Measurements from ENCODE around the gene RETREG3.
"Not testable (repeated sequence)": the region's sequence is repeated elsewhere in the genome, so short reads cannot be mapped to it uniquely, and the experiment has no call there.

Gene RETREG3

DNA sequence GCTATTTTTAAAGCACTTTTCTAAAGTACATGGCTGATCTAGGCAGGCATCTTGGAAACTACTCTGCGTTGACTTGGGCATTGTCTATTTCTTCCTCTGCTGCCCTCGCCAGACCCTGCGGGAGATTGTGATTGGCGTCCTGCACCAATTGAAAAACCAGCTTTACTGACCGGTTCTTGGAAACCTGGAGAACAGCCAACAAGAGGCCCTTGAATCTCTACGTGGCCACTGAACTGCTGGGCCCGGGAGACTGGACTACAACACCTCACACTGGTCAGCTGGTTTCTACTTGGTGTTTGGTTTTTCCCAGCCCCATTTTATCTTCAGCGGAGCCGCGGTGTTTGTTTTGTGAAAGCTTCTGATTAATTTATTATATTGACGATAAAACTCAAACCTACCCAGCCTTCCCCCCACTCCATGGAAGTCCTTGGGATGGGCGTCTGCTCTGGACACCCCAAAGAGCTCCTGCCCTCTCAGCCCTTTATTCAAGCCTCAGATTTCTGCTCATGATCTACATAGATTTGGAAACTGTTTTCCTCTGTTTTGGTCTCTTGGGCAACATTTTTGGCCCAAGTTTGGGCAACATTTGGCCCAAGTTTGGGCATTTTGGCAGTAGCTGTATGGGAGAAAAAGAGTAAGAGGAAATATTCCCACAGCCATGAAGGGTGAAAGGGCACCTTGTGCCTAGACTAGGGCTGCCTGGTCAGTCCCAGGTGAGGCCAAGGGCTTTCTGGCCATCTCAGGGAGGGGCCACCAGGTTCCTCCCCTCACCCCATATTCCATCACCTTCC lies 37.5 kb downstream of the RETREG3 start:
- no peak for DNase-seq

GRCh38 chr17:42568341-42569111 lies 40.6 kb downstream of the RETREG3 start:
- no peak for DNase-seq

GRCh38 chr17:42566883-42567573 lies 42.1 kb downstream of the RETREG3 start, which contains the start of gene MLX:
Gene MLX, plus strand, starts transcription at chr17:42567100. Its CDS starts 25 bp downstream, at chr17:42567125.
- peak; percentile 90 for DNase-seq

- DNase-seq = no peak
Measured at GRCh38 chr17:42566215-42566882, 42.8 kb downstream of the RETREG3 start.

DNA sequence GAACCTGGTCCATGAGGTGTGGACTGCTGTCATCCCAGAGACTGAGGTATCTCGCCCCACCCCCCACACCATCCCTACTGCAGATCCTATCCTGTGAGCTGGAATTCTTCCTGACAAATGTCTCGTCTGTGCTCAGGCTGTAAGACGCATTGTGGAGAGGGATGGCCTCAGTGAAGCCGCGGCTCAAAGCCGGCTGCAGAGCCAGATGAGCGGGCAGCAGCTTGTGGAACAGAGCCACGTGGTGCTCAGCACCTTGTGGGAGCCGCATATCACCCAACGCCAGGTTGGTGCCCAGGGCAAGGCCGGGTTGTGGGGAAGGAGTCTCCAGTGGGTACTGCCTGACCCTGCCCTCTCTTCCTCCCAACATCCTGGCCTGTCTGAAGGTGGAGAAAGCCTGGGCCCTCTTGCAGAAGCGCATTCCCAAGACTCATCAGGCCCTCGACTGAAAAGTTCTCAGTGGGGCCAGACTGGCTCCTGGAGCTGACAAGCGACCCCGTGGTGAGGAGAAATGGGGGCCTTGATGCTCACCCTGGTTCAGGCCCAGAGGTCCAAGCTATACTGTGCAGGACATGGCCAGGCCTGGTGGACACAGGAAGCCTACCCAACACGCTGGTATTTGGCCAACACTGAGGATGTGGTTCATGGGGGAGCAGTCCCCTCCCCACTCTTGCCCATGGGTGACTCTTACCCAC lies 43.5 kb downstream of the RETREG3 start:
- no peak for DNase-seq

- no peak for DNase-seq
Measured at GRCh38 chr17:42564815-42565522, 44.2 kb downstream of the RETREG3 start.

GRCh38 chr17:42563950-42564349 lies 45.2 kb downstream of the RETREG3 start:
- DNase-seq = no peak

DNA sequence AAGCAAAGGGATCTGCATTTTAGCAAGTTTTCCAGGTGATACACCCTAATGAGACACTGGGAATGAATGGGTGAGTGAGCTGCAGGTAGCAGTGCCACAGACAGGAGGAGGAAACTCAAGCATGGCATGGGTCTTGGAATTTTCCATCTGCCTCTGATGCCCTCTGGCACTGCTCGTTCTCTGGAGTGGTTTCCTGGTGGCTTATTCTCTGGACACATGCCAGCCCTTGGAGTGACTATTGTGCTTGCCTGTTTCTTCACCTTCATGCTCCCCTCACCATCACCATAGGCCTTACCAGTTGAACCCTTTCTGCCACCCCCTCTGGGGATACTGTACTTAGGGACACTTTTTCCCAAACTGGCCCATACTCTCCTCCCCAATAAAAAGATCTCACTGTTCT lies 45.6 kb downstream of the RETREG3 start:
- no peak for DNase-seq

DNA sequence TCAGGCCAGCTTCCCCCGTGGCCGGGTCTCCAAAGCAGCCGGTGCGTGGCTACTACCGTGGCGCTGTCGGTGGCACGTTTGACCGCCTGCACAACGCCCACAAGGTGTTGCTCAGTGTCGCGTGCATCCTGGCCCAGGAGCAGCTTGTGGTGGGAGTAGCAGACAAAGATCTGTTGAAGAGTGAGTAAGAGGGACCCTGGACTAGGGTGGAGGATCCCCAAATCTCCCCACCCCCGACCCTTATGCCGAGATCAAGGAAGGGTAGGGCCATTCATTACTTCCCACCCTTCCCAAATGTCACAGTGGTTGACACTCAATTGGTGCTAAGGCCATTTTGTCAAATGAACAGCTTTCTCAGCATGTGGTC lies 46.0 kb downstream of the RETREG3 start:
- DNase-seq = no peak

DNA sequence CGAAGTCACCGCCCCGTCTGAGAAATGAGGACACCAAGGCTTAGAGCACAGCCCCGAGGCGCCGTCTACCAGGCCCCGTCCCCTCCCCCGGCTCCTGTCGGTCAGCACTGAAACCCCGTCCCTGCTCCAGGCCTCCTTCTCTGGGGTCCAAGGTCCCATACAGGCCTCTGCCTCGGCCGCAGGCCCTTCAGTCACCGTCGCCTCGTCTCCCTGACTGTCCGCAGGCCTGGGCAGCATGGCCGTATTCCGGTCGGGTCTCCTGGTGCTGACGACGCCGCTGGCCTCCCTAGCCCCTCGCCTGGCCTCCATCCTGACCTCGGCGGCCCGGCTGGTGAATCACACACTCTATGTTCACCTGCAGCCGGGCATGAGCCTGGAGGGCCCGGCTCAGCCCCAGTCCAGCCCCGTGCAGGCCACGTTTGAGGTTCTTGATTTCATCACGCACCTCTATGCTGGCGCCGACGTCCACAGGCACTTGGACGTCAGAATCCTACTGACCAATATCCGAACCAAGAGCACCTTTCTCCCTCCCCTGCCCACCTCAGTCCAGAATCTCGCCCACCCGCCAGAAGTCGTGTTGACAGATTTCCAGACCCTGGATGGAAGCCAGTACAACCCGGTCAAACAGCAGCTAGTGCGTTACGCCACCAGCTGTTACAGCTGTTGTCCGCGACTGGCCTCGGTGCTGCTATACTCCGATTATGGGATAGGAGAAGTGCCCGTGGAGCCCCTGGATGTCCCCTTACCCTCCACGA lies 46.6 kb downstream of the RETREG3 start:
- DNase-seq = no peak

GRCh38 chr17:42561897-42562387 lies 47.2 kb downstream of the RETREG3 start, which contains the start of gene COASY:
Gene COASY, plus strand, starts transcription at chr17:42562148. Its CDS starts 475 bp downstream, at chr17:42562623.
- peak; percentile 87 for DNase-seq

DNA sequence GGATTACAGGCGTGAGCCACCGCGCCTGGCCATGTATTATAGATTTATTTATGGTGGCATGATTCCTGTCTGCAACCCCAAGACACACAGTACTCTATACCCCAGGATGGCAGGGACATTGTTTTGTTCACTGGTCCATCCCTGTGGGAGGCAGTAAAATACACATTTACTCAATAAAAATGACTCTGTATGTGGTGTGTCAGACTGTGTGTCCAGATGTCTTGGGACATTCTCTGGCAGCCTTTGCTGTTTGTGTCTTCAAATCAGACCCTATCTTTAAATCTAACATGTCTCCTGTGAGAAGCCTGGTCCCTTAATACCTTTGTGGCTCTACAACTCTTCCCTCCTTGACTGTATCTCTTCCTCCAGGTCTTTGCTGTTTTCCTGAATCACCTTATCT lies 48.9 kb downstream of the RETREG3 start:
- DNase-seq = no peak

DNA sequence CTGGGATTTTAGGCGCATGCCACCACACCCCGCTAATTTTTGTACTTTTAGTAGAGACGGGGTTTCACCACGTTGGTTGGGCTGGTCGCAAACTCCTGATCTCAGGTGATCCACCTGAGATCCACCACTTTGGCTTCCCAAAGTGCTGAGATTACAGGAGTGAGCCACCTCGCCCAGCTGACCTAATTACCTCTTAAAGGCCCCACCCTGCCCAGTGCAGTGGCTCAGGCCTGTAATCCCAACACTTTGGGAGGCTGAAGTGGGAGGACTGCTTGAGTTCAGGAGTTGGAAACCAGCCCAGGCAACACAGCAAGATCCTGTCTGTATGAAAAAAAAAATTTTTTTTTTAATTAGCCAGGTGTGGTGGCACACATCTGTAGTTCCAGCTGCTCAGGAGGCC lies 50.1 kb downstream of the RETREG3 start:
- no peak for DNase-seq

- not testable (repeated sequence) for DNase-seq
Measured at GRCh38 chr17:42555961-42556617, 53.1 kb downstream of the RETREG3 start.

- no peak for DNase-seq
Measured at GRCh38 chr17:42555122-42555622, 54.0 kb downstream of the RETREG3 start.

DNA sequence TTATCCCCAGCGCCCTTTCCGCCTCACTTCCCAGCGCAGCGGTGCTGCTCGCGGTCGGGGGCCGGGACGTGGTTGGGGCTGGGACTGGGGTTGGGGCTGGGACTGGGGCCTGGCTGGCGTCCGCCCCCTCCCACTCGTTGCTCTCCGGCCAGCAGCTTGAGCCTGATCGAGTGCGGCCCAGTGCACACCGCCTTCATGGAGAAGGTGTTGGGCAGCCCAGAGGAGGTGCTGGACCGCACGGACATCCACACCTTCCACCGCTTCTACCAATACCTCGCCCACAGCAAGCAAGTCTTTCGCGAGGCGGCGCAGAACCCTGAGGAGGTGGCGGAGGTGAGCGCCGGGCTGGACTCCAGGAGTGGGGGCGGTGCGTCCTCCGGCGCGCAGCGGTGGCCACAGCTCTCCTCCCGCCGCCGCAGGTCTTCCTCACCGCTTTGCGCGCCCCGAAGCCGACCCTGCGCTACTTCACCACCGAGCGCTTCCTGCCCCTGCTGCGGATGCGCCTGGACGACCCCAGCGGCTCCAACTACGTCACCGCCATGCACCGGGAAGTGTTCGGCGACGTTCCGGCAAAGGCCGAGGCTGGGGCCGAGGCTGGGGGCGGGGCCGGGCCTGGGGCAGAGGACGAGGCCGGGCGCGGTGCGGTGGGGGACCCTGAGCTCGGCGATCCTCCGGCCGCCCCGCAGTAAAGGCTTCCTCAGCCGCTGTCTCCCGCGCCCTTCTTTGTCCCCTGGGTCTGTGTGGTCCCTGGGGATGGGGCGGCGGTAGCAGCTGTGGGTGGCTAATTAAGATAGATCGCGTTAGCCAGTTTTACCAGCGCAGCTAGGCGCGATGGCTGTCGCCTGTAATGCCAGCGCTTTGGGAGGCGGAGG lies 54.7 kb downstream of the RETREG3 start:
- DNase-seq = peak; percentile 59

DNA sequence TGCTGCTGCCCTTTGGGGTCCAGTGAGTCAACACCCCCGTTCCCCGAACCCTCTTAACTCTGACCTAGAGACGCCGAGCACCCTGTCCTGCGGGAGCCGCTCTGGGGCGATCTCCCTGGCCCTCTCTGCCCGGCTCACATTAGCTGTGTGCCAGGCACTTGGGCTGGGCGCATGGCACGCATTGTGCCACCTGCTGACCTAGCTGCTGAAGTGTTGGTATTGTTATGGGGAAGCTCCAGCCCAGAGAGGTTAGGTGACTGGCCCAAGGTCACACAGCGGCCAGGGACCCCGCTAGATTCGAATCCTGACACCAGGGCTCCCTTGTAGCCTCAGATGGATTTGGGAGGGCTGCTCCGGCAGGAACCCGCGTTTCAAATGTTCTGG lies 55.3 kb downstream of the RETREG3 start:
- no peak for DNase-seq

- DNase-seq = no peak
Measured at GRCh38 chr17:42553161-42553818, 55.9 kb downstream of the RETREG3 start.
